ENCODE measurements around the gene GRHL1.

GRCh38 chr2:9988320-9988719 is 36.8 kb downstream of the GRHL1 start:
- TF ChIP-seq, protein P1, sequence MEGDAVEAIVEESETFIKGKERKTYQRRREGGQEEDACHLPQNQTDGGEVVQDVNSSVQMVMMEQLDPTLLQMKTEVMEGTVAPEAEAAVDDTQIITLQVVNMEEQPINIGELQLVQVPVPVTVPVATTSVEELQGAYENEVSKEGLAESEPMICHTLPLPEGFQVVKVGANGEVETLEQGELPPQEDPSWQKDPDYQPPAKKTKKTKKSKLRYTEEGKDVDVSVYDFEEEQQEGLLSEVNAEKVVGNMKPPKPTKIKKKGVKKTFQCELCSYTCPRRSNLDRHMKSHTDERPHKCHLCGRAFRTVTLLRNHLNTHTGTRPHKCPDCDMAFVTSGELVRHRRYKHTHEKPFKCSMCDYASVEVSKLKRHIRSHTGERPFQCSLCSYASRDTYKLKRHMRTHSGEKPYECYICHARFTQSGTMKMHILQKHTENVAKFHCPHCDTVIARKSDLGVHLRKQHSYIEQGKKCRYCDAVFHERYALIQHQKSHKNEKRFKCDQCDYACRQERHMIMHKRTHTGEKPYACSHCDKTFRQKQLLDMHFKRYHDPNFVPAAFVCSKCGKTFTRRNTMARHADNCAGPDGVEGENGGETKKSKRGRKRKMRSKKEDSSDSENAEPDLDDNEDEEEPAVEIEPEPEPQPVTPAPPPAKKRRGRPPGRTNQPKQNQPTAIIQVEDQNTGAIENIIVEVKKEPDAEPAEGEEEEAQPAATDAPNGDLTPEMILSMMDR (IDR thresholded peaks at IDR 0.05): no peak
- no peak for TF ChIP-seq POLR2A (IDR thresholded peaks at IDR 0.05)
